ENCODE results near the gene C1orf159. TPM values are rescaled to one million over a fixed set of nuclear protein-coding genes. Genes with fewer than 3 reads are reported as not detected.
"Not testable (repeated sequence)": the region's sequence is repeated elsewhere in the genome, so short reads cannot be mapped to it uniquely, and the experiment has no call there.

C1orf159 gene
- total RNA-seq, 4 donors from 2014 or later, result 12.8 to 48.4 (median 19.7) TPM

DNA sequence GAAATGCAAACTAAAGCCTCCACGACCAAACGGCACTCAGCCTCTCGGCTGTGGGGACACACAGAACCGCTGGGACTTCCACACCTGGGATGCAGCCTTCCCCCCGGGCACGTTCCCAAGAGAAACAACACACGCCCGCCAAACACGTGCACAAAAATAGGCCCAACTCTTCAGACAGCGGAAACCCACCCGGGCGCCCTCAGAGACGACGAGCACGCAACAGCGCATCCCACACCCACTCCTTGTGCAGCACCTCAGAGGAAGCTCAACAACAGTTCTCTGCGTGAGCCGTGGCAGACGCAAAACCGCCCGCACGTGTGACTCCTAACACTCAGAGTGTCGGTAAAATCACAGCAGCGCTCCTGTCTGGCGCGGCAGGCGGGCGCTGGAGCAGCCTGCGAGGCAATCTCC lies 5.3 kb downstream of the C1orf159 start:
- Histone ChIP-seq H3K9me3 (no peaks in the 10 kb centered on the region), H3K4me1 (peaks cover 12% of the 10 kb centered on the region), H3K27ac (no peak overlapping the region), H3K27me3 (no peaks in the 10 kb centered on the region), H3K36me3 (no peaks in the 10 kb centered on the region), H3K4me3 (no peak overlapping the region)
- WGBS, result 91% methylated on average over 28 of the region's 29 CpGs
- peak in 1 of 2 donors; percentile 60 for DNase-seq (ENCODE audit: low spot score in 2 of 2)
- TF ChIP-seq, protein P1, sequence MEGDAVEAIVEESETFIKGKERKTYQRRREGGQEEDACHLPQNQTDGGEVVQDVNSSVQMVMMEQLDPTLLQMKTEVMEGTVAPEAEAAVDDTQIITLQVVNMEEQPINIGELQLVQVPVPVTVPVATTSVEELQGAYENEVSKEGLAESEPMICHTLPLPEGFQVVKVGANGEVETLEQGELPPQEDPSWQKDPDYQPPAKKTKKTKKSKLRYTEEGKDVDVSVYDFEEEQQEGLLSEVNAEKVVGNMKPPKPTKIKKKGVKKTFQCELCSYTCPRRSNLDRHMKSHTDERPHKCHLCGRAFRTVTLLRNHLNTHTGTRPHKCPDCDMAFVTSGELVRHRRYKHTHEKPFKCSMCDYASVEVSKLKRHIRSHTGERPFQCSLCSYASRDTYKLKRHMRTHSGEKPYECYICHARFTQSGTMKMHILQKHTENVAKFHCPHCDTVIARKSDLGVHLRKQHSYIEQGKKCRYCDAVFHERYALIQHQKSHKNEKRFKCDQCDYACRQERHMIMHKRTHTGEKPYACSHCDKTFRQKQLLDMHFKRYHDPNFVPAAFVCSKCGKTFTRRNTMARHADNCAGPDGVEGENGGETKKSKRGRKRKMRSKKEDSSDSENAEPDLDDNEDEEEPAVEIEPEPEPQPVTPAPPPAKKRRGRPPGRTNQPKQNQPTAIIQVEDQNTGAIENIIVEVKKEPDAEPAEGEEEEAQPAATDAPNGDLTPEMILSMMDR (IDR thresholded peaks at IDR 0.05), result no peak
- TF ChIP-seq POLR2AphosphoS5 (IDR thresholded peaks at IDR 0.05), result no peak
- no peak for TF ChIP-seq POLR2A (IDR thresholded peaks at IDR 0.05)
- TF ChIP-seq EP300 (IDR thresholded peaks at IDR 0.05), result no peak

DNA sequence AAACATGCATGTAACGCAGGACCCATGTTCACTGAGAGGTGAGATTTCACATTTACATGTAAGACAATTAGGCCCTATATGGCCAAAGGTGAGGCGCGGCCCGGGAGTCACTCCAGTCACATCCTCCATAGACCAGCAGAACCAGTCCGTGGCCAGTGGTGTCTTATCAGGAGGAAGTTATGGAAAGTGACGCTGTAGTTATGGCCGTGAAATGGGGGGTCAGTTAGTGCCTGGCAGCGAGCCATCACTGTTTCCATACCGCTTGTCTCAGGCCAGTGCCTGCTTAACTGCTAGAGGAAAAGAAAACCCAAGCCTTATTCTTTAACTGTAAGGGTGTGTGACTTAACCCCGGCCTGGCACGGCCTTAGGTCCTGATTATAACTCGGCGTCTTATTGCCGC lies 6.1 kb downstream of the C1orf159 start:
- H3K27me3 ChIP-seq, result no peaks in the 10 kb centered on the region
- TF ChIP-seq POLR2AphosphoS5 (IDR thresholded peaks at IDR 0.05), result no peak
- TF ChIP-seq EP300 (IDR thresholded peaks at IDR 0.05), result no peak
- no peak for TF ChIP-seq POLR2A (IDR thresholded peaks at IDR 0.05)
- TF ChIP-seq, protein P1 (IDR thresholded peaks at IDR 0.05), result no peak
- no peak overlapping the region for H3K4me3 ChIP-seq
- peak in 1 of 2 donors; percentile 21 for DNase-seq (ENCODE audit: low spot score in 2 of 2)
- H3K27ac ChIP-seq, result no peak overlapping the region
- H3K4me1 ChIP-seq, result peaks cover 4% of the 10 kb centered on the region
- no peaks in the 10 kb centered on the region for H3K36me3 ChIP-seq
- WGBS, result 85% methylated on average over 14 of the region's 14 CpGs
- H3K9me3 ChIP-seq, result no peaks in the 10 kb centered on the region

DNA sequence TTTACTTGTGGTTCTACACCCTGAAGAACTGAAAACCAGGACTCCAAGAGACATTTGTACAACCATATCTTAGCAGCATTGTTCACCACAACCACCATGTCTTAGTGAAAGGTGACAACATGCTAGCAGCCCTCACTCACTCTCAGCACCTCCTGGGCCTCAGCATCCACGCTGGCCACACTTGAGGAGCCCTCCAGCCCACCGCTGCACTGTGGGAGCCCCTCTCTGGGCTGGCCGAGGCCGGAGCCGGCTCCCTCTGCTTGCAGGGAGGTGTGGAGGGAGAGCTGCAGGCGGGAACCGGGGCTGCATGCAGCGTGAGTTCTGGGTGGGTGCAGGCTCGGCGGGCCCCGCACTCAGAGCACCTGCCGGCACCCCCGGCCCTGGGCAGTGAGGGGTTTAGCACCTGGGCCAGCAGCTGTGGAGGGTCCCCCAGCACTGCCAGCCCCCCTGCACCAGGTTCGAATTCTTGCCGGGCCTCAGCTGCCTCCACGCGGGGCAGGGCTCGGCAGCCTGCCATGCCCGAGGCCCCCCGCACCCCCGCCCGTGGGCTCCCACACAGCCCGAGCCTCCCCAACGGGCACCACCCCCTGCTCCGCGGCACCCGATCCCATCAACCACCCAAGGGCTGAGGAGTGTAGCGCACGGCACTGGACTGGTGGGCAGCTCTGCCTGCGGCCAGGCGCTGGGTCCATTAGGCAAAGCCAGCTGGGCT lies 9.2 kb downstream of the C1orf159 start:
- 100% methylated on average over 5 of the region's 31 CpGs for WGBS
- no peak overlapping the region for H3K27ac ChIP-seq
- H3K27me3 ChIP-seq, result no peaks in the 10 kb centered on the region
- no peak for TF ChIP-seq EP300 (IDR thresholded peaks at IDR 0.05)
- no peak for TF ChIP-seq POLR2AphosphoS5 (IDR thresholded peaks at IDR 0.05)
- TF ChIP-seq POLR2A (IDR thresholded peaks at IDR 0.05), result no peak
- TF ChIP-seq, protein P1 (IDR thresholded peaks at IDR 0.05), result no peak
- H3K4me1 ChIP-seq, result no peaks in the 10 kb centered on the region
- peak in 1 of 2 donors; percentile 43 for DNase-seq (ENCODE audit: low spot score in 2 of 2)
- no peaks in the 10 kb centered on the region for H3K36me3 ChIP-seq
- no peak overlapping the region for H3K4me3 ChIP-seq
- no peaks in the 10 kb centered on the region for H3K9me3 ChIP-seq

DNA sequence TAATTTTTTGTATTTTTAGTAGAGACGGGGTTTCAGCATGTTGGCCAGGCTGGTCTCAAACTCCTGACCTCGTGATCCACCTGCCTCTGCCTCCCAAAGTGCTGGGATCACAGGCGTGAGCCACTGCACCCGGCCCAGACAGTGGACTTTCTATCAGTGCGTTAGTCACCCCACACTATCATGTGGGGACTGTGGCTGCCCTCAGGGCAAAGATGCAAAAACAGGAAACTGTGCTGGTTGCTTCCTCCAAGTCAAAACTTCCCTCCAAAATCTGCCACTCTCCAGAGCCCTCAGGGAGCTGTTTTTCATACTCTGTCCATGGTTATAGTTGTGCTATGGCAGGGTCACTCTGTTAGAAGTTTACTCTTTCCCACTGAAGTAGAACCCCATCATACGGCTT lies 11.7 kb downstream of the C1orf159 start:
- H3K27me3 ChIP-seq, H3K4me3 ChIP-seq, H3K36me3 ChIP-seq, H3K4me1 ChIP-seq, H3K9me3 ChIP-seq, H3K27ac ChIP-seq: not testable (repeated sequence)
- WGBS, result 74% methylated on average over 2 of the region's 6 CpGs
- peak in 1 of 2 donors; percentile 42 for DNase-seq (ENCODE audit: low spot score in 2 of 2)

DNA sequence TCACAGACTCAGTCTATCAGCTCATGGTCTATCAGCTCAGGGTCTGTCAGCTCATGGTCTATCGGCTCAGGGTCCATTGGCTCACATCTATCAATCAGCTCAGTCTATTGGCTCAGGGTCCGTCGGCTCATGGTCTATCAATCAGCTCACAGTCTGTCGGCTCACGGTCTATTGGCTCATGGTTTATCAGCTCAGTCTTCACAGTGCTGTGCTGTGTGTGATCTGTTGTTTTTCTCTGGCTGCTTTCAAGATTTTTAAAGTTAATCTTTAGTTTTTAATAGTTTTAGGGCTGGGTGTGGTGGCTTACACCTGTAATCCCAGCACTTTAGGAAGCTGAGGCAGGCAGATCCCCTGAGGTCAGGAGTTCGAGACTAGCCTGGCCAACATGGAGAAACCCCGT lies 14.4 kb downstream of the C1orf159 start:
- Histone ChIP-seq H3K4me3 (no peak overlapping the region), H3K9me3 (no peaks in the 10 kb centered on the region), H3K36me3 (no peaks in the 10 kb centered on the region), H3K4me1 (no peaks in the 10 kb centered on the region), H3K27me3 (no peaks in the 10 kb centered on the region), H3K27ac (no peak overlapping the region)
- peak in 1 of 2 donors; percentile 24 for DNase-seq (ENCODE audit: low spot score in 2 of 2)
- WGBS, result 95% methylated on average over 7 of the region's 7 CpGs
- no peak for TF ChIP-seq EP300 (IDR thresholded peaks at IDR 0.05)

DNA sequence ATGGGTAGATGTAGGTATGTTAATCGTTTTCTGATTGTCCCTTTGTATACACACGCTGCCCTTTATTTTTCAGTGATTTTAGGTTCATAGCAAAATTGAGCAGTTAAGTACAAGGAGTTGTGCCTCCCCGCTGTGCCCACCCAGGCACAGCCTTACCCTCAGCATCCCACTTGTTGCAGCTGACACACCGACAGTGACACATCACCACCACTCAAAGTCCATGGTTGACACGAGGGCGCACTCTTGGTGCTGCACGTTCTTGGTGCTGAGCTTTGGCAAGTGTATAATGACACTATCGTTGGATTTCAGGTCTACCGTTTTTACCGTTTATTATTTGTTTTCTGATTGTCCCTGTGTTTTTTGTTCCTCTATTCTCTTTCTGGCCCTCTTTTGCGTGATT lies 15.6 kb downstream of the C1orf159 start:
- no peak overlapping the region for H3K4me3 ChIP-seq
- H3K36me3 ChIP-seq, result no peaks in the 10 kb centered on the region
- 98% methylated on average over 11 of the region's 11 CpGs for WGBS
- no peak overlapping the region for H3K27ac ChIP-seq
- H3K9me3 ChIP-seq, result no peaks in the 10 kb centered on the region
- no peak for DNase-seq (ENCODE audit: low spot score in 2 of 2)
- no peaks in the 10 kb centered on the region for H3K4me1 ChIP-seq
- no peaks in the 10 kb centered on the region for H3K27me3 ChIP-seq
- no peak for TF ChIP-seq EP300 (IDR thresholded peaks at IDR 0.05)
